GM18505 (cell line): ENCODE data around the gene CHD9NB.
A peak's percentile ranks its signal among the peaks of the same experiment; 100 is the strongest.
"Not testable (repeated sequence)": the region's sequence is repeated elsewhere in the genome, so short reads cannot be mapped to it uniquely, and the experiment has no call there.

Experiments
- ATAC-seq: cut with Tn5 transposase; IDR thresholded peaks from one replicate; pipeline ENCODE4 v1.9.1; 2021; ENCODE audit not compliant: unreplicated experiment
- POLR2A ChIP-seq: IDR thresholded peaks from 4 replicates; pipeline ENCODE4 v1.6.1; 2011; ENCODE audit warnings: borderline replicate concordance; ENCODE audit not compliant: insufficient read depth, insufficient read length; ENCODE audit errors: extremely low read depth

Gene CHD9NB

GRCh38 chr16:53056392-53056881 is 3.7 kb upstream of the CHD9NB start:
- no peak for TF ChIP-seq POLR2A
- no peak for ATAC-seq

DNA sequence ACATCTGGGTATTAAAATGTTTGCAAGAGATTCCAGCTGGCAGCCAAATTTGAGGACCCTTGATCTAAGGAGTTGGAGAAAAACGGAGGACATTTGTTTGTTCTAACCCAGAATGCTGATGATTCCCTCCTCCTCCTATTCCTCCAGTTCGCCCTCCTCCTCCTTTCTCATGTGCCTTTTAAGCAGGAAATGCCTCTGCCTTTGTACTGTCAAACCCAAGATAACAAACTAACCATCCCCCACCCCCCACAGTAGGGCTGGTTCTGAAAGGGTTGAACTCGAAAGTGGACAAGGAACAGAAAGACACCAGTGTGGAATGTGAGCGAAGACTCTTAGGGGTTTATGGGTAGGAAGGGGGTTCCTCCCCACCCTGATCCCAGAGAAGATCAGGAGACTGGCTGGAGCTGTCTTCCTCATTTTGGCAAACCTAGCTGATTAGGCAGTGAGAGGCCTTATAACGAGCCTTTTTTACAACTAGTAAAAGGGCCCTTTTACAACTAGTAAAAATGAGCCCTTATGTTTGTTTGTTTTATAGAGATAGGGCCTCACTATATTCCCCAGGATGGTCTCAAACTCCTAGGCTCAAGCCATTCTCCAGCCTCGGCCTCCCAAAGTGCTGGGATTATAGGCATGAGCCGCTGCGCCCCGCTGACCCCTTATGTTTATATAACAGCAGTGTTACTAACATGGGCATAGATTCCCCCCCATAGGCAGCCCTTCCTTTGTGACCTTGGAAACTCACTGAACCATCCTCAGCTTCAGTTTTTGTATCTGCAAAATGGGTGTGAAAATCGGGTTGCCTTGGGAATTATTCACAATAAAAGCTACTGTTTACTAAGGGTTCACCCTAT is 3.1 kb upstream of the CHD9NB start:
- ATAC-seq: no peak

GRCh38 chr16:53054670-53055485 is 2.2 kb upstream of the CHD9NB start, which contains the start of gene CHD9:
TSS of gene CHD9 (plus strand) at chr16:53054991. CDS start at chr16:53156090, 101,099 bp downstream.
- peak; percentile 82 for ATAC-seq
- peak; percentile 42 for TF ChIP-seq POLR2A

More for the DNA sequence above, 3.1 kb upstream of the CHD9NB start:
- no peak for TF ChIP-seq POLR2A

DNA sequence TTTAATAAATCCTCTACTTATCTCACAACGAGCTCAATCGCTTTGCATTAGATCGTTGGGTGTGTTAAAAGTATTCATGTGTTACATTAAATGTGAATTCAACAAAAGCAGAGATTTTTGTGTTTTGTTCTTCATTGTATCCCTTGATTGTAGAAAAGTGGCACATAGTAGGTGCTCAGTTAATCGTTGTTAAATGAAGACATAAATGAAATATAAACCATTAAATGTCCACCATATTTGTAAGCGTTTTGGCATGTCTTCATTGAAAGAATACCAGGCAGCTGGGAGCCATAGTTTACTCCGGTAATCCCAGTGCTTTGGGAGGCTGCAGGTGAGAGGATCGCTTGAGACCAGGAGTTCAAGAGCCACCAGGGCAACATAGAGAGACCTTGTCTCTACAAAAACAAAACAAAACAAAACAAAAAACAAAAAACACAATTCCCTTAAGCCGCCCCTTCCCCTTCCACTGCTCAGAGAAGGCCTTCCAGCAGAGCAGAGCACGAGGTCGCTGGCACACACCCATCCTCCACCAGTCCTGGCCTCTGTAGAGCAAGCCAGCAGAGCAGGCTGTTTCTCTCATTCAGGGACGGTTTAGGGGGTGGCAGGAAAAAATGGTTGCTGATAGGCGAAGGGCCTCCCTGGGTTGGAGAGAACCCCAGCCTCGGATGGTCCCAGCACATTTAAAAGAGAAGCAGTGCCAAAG is 1.4 kb upstream of the CHD9NB start:
- no peak for TF ChIP-seq POLR2A

DNA sequence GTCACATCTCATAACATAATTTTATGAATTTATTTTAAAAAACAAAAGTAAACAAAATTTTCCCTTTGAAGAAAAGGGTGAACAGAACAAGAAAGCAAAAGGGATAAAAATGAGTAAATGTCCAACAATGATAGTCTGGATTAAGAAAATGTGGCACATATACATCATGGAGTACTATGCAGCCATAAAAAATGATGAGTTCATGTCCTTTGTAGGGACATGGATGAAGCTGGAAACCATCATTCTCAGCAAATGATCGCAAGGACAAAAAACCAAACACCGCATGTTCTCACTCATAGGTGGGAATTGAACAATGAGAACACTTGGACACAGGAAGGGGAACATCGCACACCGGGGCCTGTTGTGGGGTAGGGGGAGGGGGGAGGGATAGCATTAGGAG is 1.4 kb downstream of the CHD9NB start:
- not testable (repeated sequence) for ATAC-seq

More for the DNA sequence above, 1.4 kb upstream of the CHD9NB start:
- peak; percentile 39 for ATAC-seq

GRCh38 chr16:53048139-53048915 is 4.4 kb downstream of the CHD9NB start:
- TF ChIP-seq POLR2A: no peak
- ATAC-seq: no peak

DNA sequence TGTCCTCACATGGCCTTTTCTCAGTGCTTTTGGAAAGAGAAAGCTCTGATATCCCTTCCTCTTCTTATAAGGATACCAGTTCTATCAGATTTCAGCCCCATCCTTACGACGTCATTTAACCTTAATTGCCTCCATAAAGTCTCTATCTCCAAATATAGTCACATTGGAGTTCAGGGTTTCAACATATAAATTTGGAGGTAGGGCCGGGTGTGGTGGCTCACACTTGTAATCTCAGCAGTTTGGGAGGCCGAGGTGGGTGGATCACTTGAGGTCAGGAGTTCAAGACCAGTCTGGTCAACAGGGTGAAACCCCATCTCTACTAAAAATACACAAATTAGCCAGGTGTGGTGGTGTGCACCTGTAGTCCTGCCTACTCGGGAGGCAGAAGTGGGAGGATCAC is 5.2 kb downstream of the CHD9NB start:
- not testable (repeated sequence) for ATAC-seq

- no peak for TF ChIP-seq POLR2A
- no peak for ATAC-seq
Measured at GRCh38 chr16:53045341-53046220, 7.1 kb downstream of the CHD9NB start.

GRCh38 chr16:53043986-53044601 is 8.6 kb downstream of the CHD9NB start:
- no peak for TF ChIP-seq POLR2A
- ATAC-seq: no peak

- no peak for ATAC-seq
- no peak for TF ChIP-seq POLR2A
Measured at GRCh38 chr16:53043428-53043831, 9.3 kb downstream of the CHD9NB start.

GRCh38 chr16:53042235-53042701 is 10.4 kb downstream of the CHD9NB start:
- ATAC-seq: no peak
- TF ChIP-seq POLR2A: no peak
